ENCODE results near the gene TRPM5. TPM values are rescaled to one million over a fixed set of nuclear protein-coding genes. Genes with fewer than 3 reads are reported as not detected.

The TRPM5 gene
- total and polyA plus RNA-seq, 9 of the 15 experiments (the other 6 are each of a cell fraction or from before 2014, with no cell fraction given), result not detected

DNA sequence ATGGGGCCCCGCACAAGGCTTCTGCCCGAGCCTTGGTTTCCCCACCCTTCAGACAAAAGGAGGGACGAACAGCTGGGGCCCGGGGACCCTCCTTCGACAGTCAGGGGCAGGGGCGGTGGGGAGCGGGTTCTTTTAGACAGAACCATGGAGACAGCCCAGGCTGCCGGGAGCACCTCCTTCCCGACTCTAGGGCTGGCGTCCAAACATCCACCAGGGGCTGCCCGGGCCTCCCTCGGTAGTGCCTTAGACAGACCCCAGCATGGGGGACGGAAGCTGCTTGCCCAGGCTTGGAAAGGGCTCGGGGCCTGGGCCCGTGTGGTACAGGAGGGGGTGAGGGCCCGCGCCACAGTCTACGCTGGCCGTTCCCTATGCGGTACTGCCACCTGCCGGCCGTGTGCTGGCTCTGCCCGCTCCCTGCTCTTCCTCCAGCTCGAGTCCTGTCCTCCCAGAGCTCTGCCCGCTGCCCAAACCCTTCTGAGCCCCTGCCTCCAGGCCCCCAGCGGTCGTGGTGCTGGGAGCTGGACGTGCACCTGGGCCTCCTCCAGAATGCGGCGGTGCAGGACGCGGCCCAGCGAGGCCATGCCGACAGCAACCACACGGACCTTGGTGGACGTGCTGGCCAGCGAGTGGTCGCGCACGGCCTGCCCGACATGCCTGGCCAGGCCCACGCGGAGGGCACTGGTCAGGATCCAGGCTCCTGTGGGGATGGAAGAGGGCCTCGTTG is 23.6 kb downstream of the TRPM5 start (continued):
- TF ChIP-seq JUNB (CRISPR knock-in tag; conservative IDR thresholded peaks at IDR 0.05) (no peak), MYBL2 (IDR thresholded peaks at IDR 0.05; ENCODE audit: low read depth) (no peak), MYBL2 (CRISPR knock-in tag; IDR thresholded peaks at IDR 0.05; ENCODE audit: borderline replicate concordance) (no peak), RUNX1 (IDR thresholded peaks at IDR 0.05; ENCODE audit: low read depth) (no peak), C11orf30 (IDR thresholded peaks at IDR 0.05; ENCODE audit: low read depth) (no peak), PTRF (tag; IDR thresholded peaks at IDR 0.05) (no peak), MCM2 (IDR thresholded peaks at IDR 0.05; ENCODE audit: low read depth) (no peak), ZNF282 (CRISPR knock-in tag; IDR thresholded peaks at IDR 0.05) (no peak), U2AF2 (optimal IDR thresholded peaks at IDR 0.05; ENCODE audit: low read depth, low read length) (no peak), LCOR (CRISPR knock-in tag; IDR thresholded peaks at IDR 0.05) (no peak), SRSF9 (IDR thresholded peaks at IDR 0.05; ENCODE audit: borderline replicate concordance, low read depth, low read length) (no peak), ZFP36 (IDR thresholded peaks at IDR 0.05; ENCODE audit: low read depth, low read length, partially characterized antibody) (peak; percentile 22), YY1 (IDR thresholded peaks at IDR 0.05; ENCODE audit: borderline replicate concordance in 1 of 3, control insufficient read depth in 1 of 3, extremely low read depth in 1 of 3, insufficient read depth in 3 of 3, insufficient read length in 1 of 3, insufficient replicate concordance in 2 of 3, low read depth in 1 of 3, low read length in 2 of 3) (no peak), NCOA4 (IDR thresholded peaks at IDR 0.05; ENCODE audit: partially characterized antibody) (no peak), GATAD2A (IDR thresholded peaks at IDR 0.05) (no peak), XRCC4 (IDR thresholded peaks at IDR 0.05; ENCODE audit: extremely low read depth, insufficient read depth, insufficient read length) (no peak)
- TF ChIP-seq, protein P1, sequence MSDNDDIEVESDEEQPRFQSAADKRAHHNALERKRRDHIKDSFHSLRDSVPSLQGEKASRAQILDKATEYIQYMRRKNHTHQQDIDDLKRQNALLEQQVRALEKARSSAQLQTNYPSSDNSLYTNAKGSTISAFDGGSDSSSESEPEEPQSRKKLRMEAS (CRISPR knock-in tag; IDR thresholded peaks at IDR 0.05), result 0 out of 2 replicates have a peak, but pooled peaks have one; percentile 21
- TF ChIP-seq, protein P2, sequence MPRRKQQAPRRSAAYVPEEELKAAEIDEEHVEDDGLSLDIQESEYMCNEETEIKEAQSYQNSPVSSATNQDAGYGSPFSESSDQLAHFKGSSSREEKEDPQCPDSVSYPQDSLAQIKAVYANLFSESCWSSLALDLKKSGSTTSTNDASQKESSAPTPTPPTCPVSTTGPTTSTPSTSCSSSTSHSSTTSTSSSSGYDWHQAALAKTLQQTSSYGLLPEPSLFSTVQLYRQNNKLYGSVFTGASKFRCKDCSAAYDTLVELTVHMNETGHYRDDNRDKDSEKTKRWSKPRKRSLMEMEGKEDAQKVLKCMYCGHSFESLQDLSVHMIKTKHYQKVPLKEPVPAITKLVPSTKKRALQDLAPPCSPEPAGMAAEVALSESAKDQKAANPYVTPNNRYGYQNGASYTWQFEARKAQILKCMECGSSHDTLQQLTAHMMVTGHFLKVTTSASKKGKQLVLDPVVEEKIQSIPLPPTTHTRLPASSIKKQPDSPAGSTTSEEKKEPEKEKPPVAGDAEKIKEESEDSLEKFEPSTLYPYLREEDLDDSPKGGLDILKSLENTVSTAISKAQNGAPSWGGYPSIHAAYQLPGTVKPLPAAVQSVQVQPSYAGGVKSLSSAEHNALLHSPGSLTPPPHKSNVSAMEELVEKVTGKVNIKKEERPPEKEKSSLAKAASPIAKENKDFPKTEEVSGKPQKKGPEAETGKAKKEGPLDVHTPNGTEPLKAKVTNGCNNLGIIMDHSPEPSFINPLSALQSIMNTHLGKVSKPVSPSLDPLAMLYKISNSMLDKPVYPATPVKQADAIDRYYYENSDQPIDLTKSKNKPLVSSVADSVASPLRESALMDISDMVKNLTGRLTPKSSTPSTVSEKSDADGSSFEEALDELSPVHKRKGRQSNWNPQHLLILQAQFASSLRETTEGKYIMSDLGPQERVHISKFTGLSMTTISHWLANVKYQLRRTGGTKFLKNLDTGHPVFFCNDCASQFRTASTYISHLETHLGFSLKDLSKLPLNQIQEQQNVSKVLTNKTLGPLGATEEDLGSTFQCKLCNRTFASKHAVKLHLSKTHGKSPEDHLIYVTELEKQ (CRISPR knock-in tag; IDR thresholded peaks at IDR 0.05), result no peak
- TF ChIP-seq, protein P3, sequence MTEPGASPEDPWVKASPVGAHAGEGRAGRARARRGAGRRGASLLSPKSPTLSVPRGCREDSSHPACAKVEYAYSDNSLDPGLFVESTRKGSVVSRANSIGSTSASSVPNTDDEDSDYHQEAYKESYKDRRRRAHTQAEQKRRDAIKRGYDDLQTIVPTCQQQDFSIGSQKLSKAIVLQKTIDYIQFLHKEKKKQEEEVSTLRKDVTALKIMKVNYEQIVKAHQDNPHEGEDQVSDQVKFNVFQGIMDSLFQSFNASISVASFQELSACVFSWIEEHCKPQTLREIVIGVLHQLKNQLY (CRISPR knock-in tag; conservative IDR thresholded peaks at IDR 0.05), result no peak
- TF ChIP-seq, protein P4, sequence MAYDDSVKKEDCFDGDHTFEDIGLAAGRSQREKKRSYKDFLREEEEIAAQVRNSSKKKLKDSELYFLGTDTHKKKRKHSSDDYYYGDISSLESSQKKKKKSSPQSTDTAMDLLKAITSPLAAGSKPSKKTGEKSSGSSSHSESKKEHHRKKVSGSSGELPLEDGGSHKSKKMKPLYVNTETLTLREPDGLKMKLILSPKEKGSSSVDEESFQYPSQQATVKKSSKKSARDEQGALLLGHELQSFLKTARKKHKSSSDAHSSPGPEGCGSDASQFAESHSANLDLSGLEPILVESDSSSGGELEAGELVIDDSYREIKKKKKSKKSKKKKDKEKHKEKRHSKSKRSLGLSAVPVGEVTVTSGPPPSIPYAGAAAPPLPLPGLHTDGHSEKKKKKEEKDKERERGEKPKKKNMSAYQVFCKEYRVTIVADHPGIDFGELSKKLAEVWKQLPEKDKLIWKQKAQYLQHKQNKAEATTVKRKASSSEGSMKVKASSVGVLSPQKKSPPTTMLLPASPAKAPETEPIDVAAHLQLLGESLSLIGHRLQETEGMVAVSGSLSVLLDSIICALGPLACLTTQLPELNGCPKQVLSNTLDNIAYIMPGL (CRISPR knock-in tag; IDR thresholded peaks at IDR 0.05), result no peak
- TF ChIP-seq, protein P5, sequence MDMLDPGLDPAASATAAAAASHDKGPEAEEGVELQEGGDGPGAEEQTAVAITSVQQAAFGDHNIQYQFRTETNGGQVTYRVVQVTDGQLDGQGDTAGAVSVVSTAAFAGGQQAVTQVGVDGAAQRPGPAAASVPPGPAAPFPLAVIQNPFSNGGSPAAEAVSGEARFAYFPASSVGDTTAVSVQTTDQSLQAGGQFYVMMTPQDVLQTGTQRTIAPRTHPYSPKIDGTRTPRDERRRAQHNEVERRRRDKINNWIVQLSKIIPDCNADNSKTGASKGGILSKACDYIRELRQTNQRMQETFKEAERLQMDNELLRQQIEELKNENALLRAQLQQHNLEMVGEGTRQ (CRISPR knock-in tag; IDR thresholded peaks at IDR 0.05), result no peak

All from K562 (cell line).